Endothelial cell of umbilical vein (primary cell): ENCODE results near the gene RAC2.

Experiments
- CTCF ChIP-seq, 2 donors: IDR thresholded peaks; 1 replicate in 1 of 2; 2 replicates in 1 of 2; pipeline ENCODE4 v1.5.1; 2011; ENCODE audit warnings: low read length in 2 of 2, mild to moderate bottlenecking in 2 of 2, moderate library complexity in 2 of 2, control low read depth in 1 of 2, inconsistent platforms in 1 of 2, low read depth in 1 of 2; ENCODE audit not compliant: insufficient read depth in 1 of 2; ENCODE audit errors: extremely low read depth in 1 of 2
- EZH2 ChIP-seq: IDR thresholded peaks from 2 replicates; pipeline ENCODE4 v1.6.1; 2012; ENCODE audit warnings: borderline replicate concordance, low read depth, mild to moderate bottlenecking, moderate library complexity, low read length, inconsistent platforms; ENCODE audit not compliant: severe bottlenecking
- FOS ChIP-seq: IDR thresholded peaks from 2 replicates; pipeline ENCODE4 v1.6.1; 2011; ENCODE audit warnings: mild to moderate bottlenecking, low read length, moderate library complexity, borderline replicate concordance; ENCODE audit not compliant: insufficient read depth
- GATA2 ChIP-seq: IDR thresholded peaks from 2 replicates; pipeline ENCODE4 v1.7.0; 2011; ENCODE audit warnings: low read depth, mild to moderate bottlenecking, moderate library complexity, mixed read lengths, low read length; ENCODE audit not compliant: insufficient read length, insufficient read depth
- JUN ChIP-seq: IDR thresholded peaks from 2 replicates; pipeline ENCODE4 v1.6.1; 2011; ENCODE audit warnings: borderline replicate concordance, low read depth; ENCODE audit not compliant: insufficient read length, insufficient read depth
- MAX ChIP-seq: IDR thresholded peaks from 2 replicates; pipeline ENCODE4 v1.6.1; 2011; ENCODE audit not compliant: insufficient read depth, insufficient read length
- MYC ChIP-seq: IDR thresholded peaks from one replicate; pipeline ENCODE4 v1.6.1; 2011; ENCODE audit warnings: mild to moderate bottlenecking, low read depth, low read length
- POLR2A ChIP-seq: IDR thresholded peaks from 2 replicates; pipeline ENCODE4 v1.6.1; 2012; ENCODE audit warnings: low read depth, mild to moderate bottlenecking, control low read depth, low read length
- POLR2AphosphoS5 ChIP-seq: IDR thresholded peaks from 2 replicates; pipeline ENCODE4 v1.6.1; 2012; ENCODE audit warnings: low read depth, mild to moderate bottlenecking, control low read depth, low read length, moderate library complexity; ENCODE audit not compliant: insufficient read depth

GRCh38 chr22:37255558-37256006 lies 11.5 kb upstream of the RAC2 start:
- no peak for TF ChIP-seq CTCF (IDR thresholded peaks at IDR 0.05; ENCODE audit: extremely low read depth in 1 of 2, insufficient read depth in 1 of 2, low read depth in 1 of 2, low read length in 2 of 2)
- TF ChIP-seq EZH2, result no peak
- TF ChIP-seq FOS, result no peak
- no peak for TF ChIP-seq POLR2A
- TF ChIP-seq MYC, result no peak
- TF ChIP-seq POLR2AphosphoS5, result no peak
- no peak for TF ChIP-seq GATA2
- no peak for TF ChIP-seq JUN
- no peak for TF ChIP-seq MAX
